Stimulated activated naive B cell treated with anti-CD40 and anti-IgM and Interleukin-4, amounts not matched to agents 10 μg/mL and 1 μg/mL and 100 μg/mL, for 72 hours (primary cell): ENCODE measurements around the gene TTLL5.

ENCODE experiments used
- ATAC-seq, 2 donors: fragments of 150-1000 bp; cut with Tn5 transposase; replicated peaks; 2 replicates each; pipeline ENCODE4 v1.10.0; 2021; ENCODE audit warnings: moderate library complexity in 1 of 2
- DNase-seq: peaks from one replicate; pipeline ENCODE4 v3.0.0; 2021
- H3K27ac Mint-ChIP-seq: one replicate; pipeline ENCODE4 v1.8.0; 2022; ENCODE audit warnings: mild to moderate bottlenecking, mixed read lengths
- H3K27me3 Mint-ChIP-seq, 2 donors: one replicate each; pipeline ENCODE4 v1.8.0; 2022; ENCODE audit warnings: mixed read lengths in 2 of 2
- H3K36me3 Mint-ChIP-seq, 2 donors: one replicate each; pipeline ENCODE4 v1.8.0; 2022; ENCODE audit warnings: mixed read lengths in 2 of 2, mild to moderate bottlenecking in 1 of 2
- H3K4me1 Mint-ChIP-seq, 2 donors: one replicate each; pipeline ENCODE4 v1.8.0; 2022; ENCODE audit warnings: mixed read lengths in 2 of 2, mild to moderate bottlenecking in 1 of 2
- H3K4me3 Mint-ChIP-seq, 2 donors: one replicate each; pipeline ENCODE4 v1.8.0; 2022; ENCODE audit warnings: mild to moderate bottlenecking in 2 of 2, mixed read lengths in 2 of 2, moderate library complexity in 1 of 2
- H3K9me3 Mint-ChIP-seq, 2 donors: one replicate each; pipeline ENCODE4 v1.8.0; 2022; ENCODE audit warnings: mixed read lengths in 2 of 2, mild to moderate bottlenecking in 1 of 2

TTLL5 gene

GRCh38 chr14:75660630-75661498 lies at the start of gene TTLL5, which contains the start of gene ERG28:
TTLL5 (plus strand) TSS chr14:75661246; CDS start chr14:75663150, 1,904 bp downstream.
ERG28 (minus strand) TSS chr14:75660876; CDS start chr14:75657502, 3,374 bp downstream.
- peaks cover 6 to 15% of the 10 kb centered on the region in 2 donors for H3K36me3 Mint-ChIP-seq
- peak within 1 kb of the TSS; percentile 92 to 97 for H3K4me3 Mint-ChIP-seq
- H3K9me3 Mint-ChIP-seq: no peaks in the 10 kb centered on the region
- peak; percentile 98 for ATAC-seq
- peak; percentile 97 for DNase-seq
- H3K27ac Mint-ChIP-seq: peak within 1 kb of the TSS; percentile 93
- H3K4me1 Mint-ChIP-seq: peaks cover 5 to 8% of the 10 kb centered on the region in 2 donors
- no peaks in the 10 kb centered on the region for H3K27me3 Mint-ChIP-seq

GRCh38 chr14:75612157-75612556 lies 48.9 kb upstream of the TTLL5 start:
- H3K4me1 Mint-ChIP-seq: peaks cover 16 to 18% of the 10 kb centered on the region in 2 donors
- H3K4me3 Mint-ChIP-seq: no peak overlapping the region
- peaks cover 26 to 31% of the 10 kb centered on the region in 2 donors for H3K9me3 Mint-ChIP-seq
- H3K27me3 Mint-ChIP-seq: peaks cover 4 to 16% of the 10 kb centered on the region in 2 donors
- no peak for DNase-seq
- peaks cover 36 to 55% of the 10 kb centered on the region in 2 donors for H3K36me3 Mint-ChIP-seq
- no peak overlapping the region for H3K27ac Mint-ChIP-seq
- no peak for ATAC-seq

DNA sequence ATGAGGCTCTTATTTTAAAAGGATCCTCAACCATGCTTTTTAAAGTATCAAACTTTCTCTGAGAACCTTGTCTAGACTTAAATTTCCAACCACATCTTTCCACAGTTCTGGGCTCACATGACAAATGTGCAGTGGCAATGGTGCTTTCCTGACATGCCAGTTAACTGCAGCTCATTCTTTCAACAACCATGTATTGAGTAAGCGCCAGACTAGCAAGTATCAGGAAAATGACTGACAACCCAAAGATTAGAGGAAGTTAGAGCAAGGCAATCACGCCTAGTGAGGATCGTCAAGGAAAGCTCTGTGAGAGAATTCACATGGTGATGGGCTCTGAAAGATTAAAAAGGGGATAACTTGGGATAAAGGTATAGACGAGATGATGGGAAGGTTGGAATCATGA lies 46.9 kb upstream of the TTLL5 start:
- H3K9me3 Mint-ChIP-seq: peaks cover 16 to 18% of the 10 kb centered on the region in 2 donors

GRCh38 chr14:75615200-75615599 lies 45.8 kb upstream of the TTLL5 start:
- Mint-ChIP-seq H3K27me3 (peaks cover 0 to 4% of the 10 kb centered on the region in 2 donors), H3K27ac (peak overlapping the region; percentile 87), H3K4me3 (peak overlapping the region; percentile 14 to 30), H3K4me1 (peaks cover 13 to 16% of the 10 kb centered on the region in 2 donors), H3K9me3 (peaks cover 16 to 18% of the 10 kb centered on the region in 2 donors), H3K36me3 (peaks cover 19 to 29% of the 10 kb centered on the region in 2 donors)
- peak; percentile 98 to 99 for ATAC-seq
- peak; percentile 32 for DNase-seq

More for the DNA sequence above, 46.9 kb upstream of the TTLL5 start:
- Mint-ChIP-seq H3K27ac (peak overlapping the region; percentile 2), H3K27me3 (peaks cover under 1 to 4% of the 10 kb centered on the region in 2 donors), H3K36me3 (peaks cover 19 to 37% of the 10 kb centered on the region in 2 donors), H3K4me3 (no peak overlapping the region), H3K4me1 (peaks cover 16 to 18% of the 10 kb centered on the region in 2 donors)
- DNase-seq (no peak), ATAC-seq (no peak)

- Mint-ChIP-seq H3K9me3 (peaks cover 5 to 7% of the 10 kb centered on the region in 2 donors), H3K27me3 (peaks cover 8 to 9% of the 10 kb centered on the region in 2 donors), H3K4me1 (peaks cover 16 to 25% of the 10 kb centered on the region in 2 donors), H3K4me3 (no peak overlapping the region), H3K36me3 (peaks cover 9 to 17% of the 10 kb centered on the region in 2 donors), H3K27ac (no peak overlapping the region)
- ATAC-seq (no peak), DNase-seq (no peak)
Observed at GRCh38 chr14:75619548-75619947, 41.5 kb upstream of the TTLL5 start.

GRCh38 chr14:75625034-75625433 lies 36.0 kb upstream of the TTLL5 start:
- no peak overlapping the region for H3K4me3 Mint-ChIP-seq
- peaks cover 11 to 18% of the 10 kb centered on the region in 2 donors for H3K4me1 Mint-ChIP-seq
- H3K27ac Mint-ChIP-seq: no peak overlapping the region

DNA sequence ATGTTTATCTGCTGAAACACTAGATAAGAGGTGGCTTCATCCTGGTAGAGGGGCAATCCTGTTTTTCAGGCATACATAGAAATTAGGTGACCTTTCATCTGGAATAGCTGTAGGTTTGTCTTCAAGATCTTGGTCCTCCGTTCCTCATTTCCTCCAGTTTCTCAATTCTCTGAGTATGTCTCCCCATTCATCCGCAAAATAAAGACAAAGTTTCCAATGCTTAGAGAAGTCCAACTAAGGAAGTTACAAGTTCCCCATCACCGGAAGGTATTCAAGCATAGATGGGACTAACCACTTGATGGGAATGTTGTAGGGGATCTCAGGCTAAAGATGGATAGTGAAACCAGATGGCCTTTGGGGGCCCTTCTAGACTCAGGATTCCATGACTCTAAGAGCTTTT lies 34.6 kb upstream of the TTLL5 start:
- H3K27me3 Mint-ChIP-seq: peaks cover 11 to 30% of the 10 kb centered on the region in 2 donors
- no peak overlapping the region for H3K27ac Mint-ChIP-seq
- ATAC-seq: no peak
- H3K36me3 Mint-ChIP-seq: peaks cover 7 to 31% of the 10 kb centered on the region in 2 donors
- no peak overlapping the region for H3K4me3 Mint-ChIP-seq
- no peak for DNase-seq
- H3K4me1 Mint-ChIP-seq: peaks cover 11 to 18% of the 10 kb centered on the region in 2 donors
- no peaks in the 10 kb centered on the region for H3K9me3 Mint-ChIP-seq

More at GRCh38 chr14:75625034-75625433, 36.0 kb upstream of the TTLL5 start:
- ATAC-seq (no peak), DNase-seq (no peak)
- H3K36me3 Mint-ChIP-seq: peaks cover 7 to 32% of the 10 kb centered on the region in 2 donors
- no peaks in the 10 kb centered on the region for H3K9me3 Mint-ChIP-seq
- H3K27me3 Mint-ChIP-seq: peaks cover 12 to 23% of the 10 kb centered on the region in 2 donors

DNA sequence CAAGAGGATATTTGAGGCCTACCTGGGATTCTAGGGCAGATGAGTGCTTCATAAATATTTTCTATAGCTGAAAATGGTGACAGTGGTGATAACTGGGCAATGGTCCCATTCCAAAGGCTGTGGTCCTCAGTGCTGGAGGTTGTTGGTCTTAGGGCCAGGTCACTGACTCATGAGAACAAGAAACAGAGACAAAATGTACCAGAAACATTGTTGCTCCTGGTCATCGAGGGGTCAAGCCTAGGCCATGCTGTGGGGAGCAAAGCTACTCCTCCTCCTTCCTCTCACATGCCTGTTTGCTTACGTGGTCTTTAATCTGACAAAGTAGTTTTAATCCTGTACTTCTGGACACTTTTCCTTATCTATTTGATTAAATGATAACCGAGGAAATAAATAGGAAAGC lies 34.2 kb upstream of the TTLL5 start:
- H3K36me3 Mint-ChIP-seq: peaks cover 6 to 26% of the 10 kb centered on the region in 2 donors
- H3K4me3 Mint-ChIP-seq: no peak overlapping the region
- no peak for DNase-seq

GRCh38 chr14:75627406-75627805 lies 33.6 kb upstream of the TTLL5 start:
- Mint-ChIP-seq H3K4me3 (no peak overlapping the region), H3K27ac (no peak overlapping the region), H3K27me3 (peaks cover 4 to 28% of the 10 kb centered on the region in 2 donors), H3K4me1 (peaks cover 11 to 18% of the 10 kb centered on the region in 2 donors), H3K9me3 (no peaks in the 10 kb centered on the region), H3K36me3 (peaks cover 6 to 24% of the 10 kb centered on the region in 2 donors)
- DNase-seq (no peak), ATAC-seq (no peak)

More for the DNA sequence above, 34.2 kb upstream of the TTLL5 start:
- Mint-ChIP-seq H3K4me1 (peaks cover 11 to 18% of the 10 kb centered on the region in 2 donors), H3K27ac (no peak overlapping the region), H3K27me3 (peaks cover 6 to 30% of the 10 kb centered on the region in 2 donors), H3K9me3 (no peaks in the 10 kb centered on the region)
- no peak for ATAC-seq

DNA sequence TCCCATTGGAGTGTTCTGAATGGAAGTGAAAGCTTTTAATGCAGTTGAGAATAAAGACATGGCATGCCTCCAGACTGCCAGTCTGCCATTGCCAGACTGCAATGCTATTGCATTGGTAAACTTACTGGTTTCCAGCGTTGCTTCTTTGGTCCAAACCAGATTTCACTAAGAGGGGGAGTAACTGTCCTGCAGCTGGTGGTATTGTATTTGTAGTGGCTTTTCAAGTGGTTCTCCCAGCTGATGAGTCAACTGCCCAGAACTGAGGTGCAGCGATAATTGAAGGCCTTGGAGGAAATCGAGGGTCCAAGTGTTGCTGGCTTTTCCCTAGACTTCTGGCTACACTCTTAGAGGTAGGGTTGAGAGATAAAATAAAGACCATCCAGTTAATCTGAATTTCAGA lies 32.2 kb upstream of the TTLL5 start:
- peaks cover 10 to 32% of the 10 kb centered on the region in 2 donors for H3K36me3 Mint-ChIP-seq
- DNase-seq: no peak
- no peak overlapping the region for H3K4me3 Mint-ChIP-seq
- H3K27me3 Mint-ChIP-seq: peaks cover 8 to 28% of the 10 kb centered on the region in 2 donors
- peaks cover 5 to 11% of the 10 kb centered on the region in 2 donors for H3K4me1 Mint-ChIP-seq
- H3K9me3 Mint-ChIP-seq: no peaks in the 10 kb centered on the region
- no peak for ATAC-seq
- no peak overlapping the region for H3K27ac Mint-ChIP-seq

GRCh38 chr14:75630695-75631452 lies 30.2 kb upstream of the TTLL5 start:
- Mint-ChIP-seq H3K27ac (no peak overlapping the region), H3K9me3 (no peaks in the 10 kb centered on the region), H3K27me3 (peaks cover 8 to 20% of the 10 kb centered on the region in 2 donors), H3K4me3 (no peak overlapping the region), H3K4me1 (peaks cover 0 to 2% of the 10 kb centered on the region in 2 donors), H3K36me3 (peaks cover 9 to 30% of the 10 kb centered on the region in 2 donors)
- ATAC-seq (no peak), DNase-seq (no peak)

GRCh38 chr14:75631453-75631831 lies 29.6 kb upstream of the TTLL5 start:
- no peak for DNase-seq
- Mint-ChIP-seq H3K9me3 (no peaks in the 10 kb centered on the region), H3K27me3 (peaks cover 5 to 14% of the 10 kb centered on the region in 2 donors), H3K36me3 (peaks cover 9 to 26% of the 10 kb centered on the region in 2 donors), H3K4me1 (peaks cover 0 to 2% of the 10 kb centered on the region in 2 donors), H3K4me3 (no peak overlapping the region), H3K27ac (no peak overlapping the region)
- ATAC-seq: no peak

DNA sequence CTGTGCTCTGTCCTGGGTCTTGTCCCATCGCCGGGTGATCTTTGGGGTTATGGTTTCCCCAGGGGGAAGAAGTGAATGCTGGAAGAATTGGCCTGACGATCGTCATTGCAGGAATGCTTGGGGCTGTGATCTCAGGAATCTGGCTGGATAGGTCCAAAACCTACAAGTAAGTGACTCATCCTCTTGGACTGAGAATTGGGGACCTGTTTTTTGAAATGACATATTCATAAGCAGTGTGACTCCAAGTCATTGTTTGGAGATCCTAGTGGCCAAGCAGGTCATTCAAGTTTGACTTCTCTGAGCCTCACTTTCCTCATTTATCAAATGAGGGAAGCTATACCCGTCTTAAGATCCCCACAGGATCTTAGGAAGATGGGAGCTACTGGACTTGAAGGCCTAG lies 26.2 kb upstream of the TTLL5 start:
- no peak overlapping the region for H3K4me3 Mint-ChIP-seq
- no peak for DNase-seq
- H3K36me3 Mint-ChIP-seq: peaks cover 14 to 39% of the 10 kb centered on the region in 2 donors
- H3K9me3 Mint-ChIP-seq: no peaks in the 10 kb centered on the region
- ATAC-seq: no peak
- peaks cover 0 to 2% of the 10 kb centered on the region in 2 donors for H3K4me1 Mint-ChIP-seq
- H3K27me3 Mint-ChIP-seq: peaks cover 4 to 18% of the 10 kb centered on the region in 2 donors
- no peak overlapping the region for H3K27ac Mint-ChIP-seq

GRCh38 chr14:75636100-75636692 lies 24.9 kb upstream of the TTLL5 start:
- peaks cover 4 to 12% of the 10 kb centered on the region in 2 donors for H3K27me3 Mint-ChIP-seq

More at GRCh38 chr14:75636100-75636692, 24.9 kb upstream of the TTLL5 start:
- H3K4me1 Mint-ChIP-seq: peaks cover 0 to 2% of the 10 kb centered on the region in 2 donors
- H3K36me3 Mint-ChIP-seq: peaks cover 20 to 51% of the 10 kb centered on the region in 2 donors
- H3K27ac Mint-ChIP-seq: no peak overlapping the region
- no peak overlapping the region for H3K4me3 Mint-ChIP-seq
- ATAC-seq: no peak
- no peak for DNase-seq
- H3K9me3 Mint-ChIP-seq: no peaks in the 10 kb centered on the region
